Measurements from ENCODE around the gene TOX3. TPM values are rescaled to one million over a fixed set of nuclear protein-coding genes. Genes with fewer than 3 reads are reported as not detected.

The TOX3 gene
- total RNA-seq, 1 experiment from 2014 or later = 16.6 TPM

GRCh38 chr16:52463904-52464303 is 83.0 kb downstream of the TOX3 start:
- Histone ChIP-seq H3K4me1 (ENCODE audit: insufficient read depth, low read length, poor library complexity, severe bottlenecking) (peaks cover 63% of the 10 kb centered on the region), H3K27me3 (replicated peaks; ENCODE audit: insufficient read depth, low read depth, low read length, poor library complexity) (no peaks in the 10 kb centered on the region), H3K36me3 (ENCODE audit: insufficient read depth, low read length, poor library complexity, severe bottlenecking) (no peaks in the 10 kb centered on the region), H3K27ac (ENCODE audit: low read depth, low read length, poor library complexity, severe bottlenecking) (no peak overlapping the region), H3K9me3 (ENCODE audit: low read depth, low read length, poor library complexity, severe bottlenecking) (no peaks in the 10 kb centered on the region), H3K4me3 (ENCODE audit: low read depth, low read length, poor library complexity, severe bottlenecking) (no peak overlapping the region)
- BruUV-seq (replicated peaks) = no TSS peak
- CTCF ChIA-PET = no interaction called here
- TF ChIP-seq CTCF (conservative IDR thresholded peaks at IDR 0.05; ENCODE audit: low read depth, low read length) (no peak), EZH2 (IDR thresholded peaks at IDR 0.05; ENCODE audit: borderline replicate concordance, low read depth, low read length, poor library complexity, severe bottlenecking) (no peak)
- POLR2A ChIA-PET (ENCODE audit: low non-redundant PET) = no interaction called here
- intact Hi-C loops (cut with micrococcal nuclease; ENCODE audit: unreplicated experiment) = no loop called here
- no peak for DNase-seq (ENCODE audit: low spot score)

GRCh38 chr16:52462816-52463215 is 84.1 kb downstream of the TOX3 start:
- H3K4me1 ChIP-seq (ENCODE audit: insufficient read depth, low read length, poor library complexity, severe bottlenecking) = peaks cover 56% of the 10 kb centered on the region
- H3K27me3 ChIP-seq (replicated peaks; ENCODE audit: insufficient read depth, low read depth, low read length, poor library complexity) = no peaks in the 10 kb centered on the region
- no peak overlapping the region for H3K27ac ChIP-seq (ENCODE audit: low read depth, low read length, poor library complexity, severe bottlenecking)
- H3K9me3 ChIP-seq (ENCODE audit: low read depth, low read length, poor library complexity, severe bottlenecking) = no peaks in the 10 kb centered on the region
- no peak overlapping the region for H3K4me3 ChIP-seq (ENCODE audit: low read depth, low read length, poor library complexity, severe bottlenecking)
- H3K36me3 ChIP-seq (ENCODE audit: insufficient read depth, low read length, poor library complexity, severe bottlenecking) = no peaks in the 10 kb centered on the region
- ChIA-PET POLR2A (ENCODE audit: low non-redundant PET) (interaction anchor here (0.6 kb wide), 1 partner anchor 250 kb away, joined by 3 read pairs; no protein-coding TSS in a partner anchor), CTCF (no interaction called here)
- no peak for DNase-seq (ENCODE audit: low spot score)
- no TSS peak for BruUV-seq (replicated peaks)
- intact Hi-C loops (cut with micrococcal nuclease; ENCODE audit: unreplicated experiment) = no loop called here
- TF ChIP-seq EZH2 (IDR thresholded peaks at IDR 0.05; ENCODE audit: borderline replicate concordance, low read depth, low read length, poor library complexity, severe bottlenecking) = no peak
- no peak for TF ChIP-seq CTCF (conservative IDR thresholded peaks at IDR 0.05; ENCODE audit: low read depth, low read length)

GRCh38 chr16:52460639-52461178 is 86.2 kb downstream of the TOX3 start:
- H3K36me3 ChIP-seq (ENCODE audit: insufficient read depth, low read length, poor library complexity, severe bottlenecking) = no peaks in the 10 kb centered on the region
- H3K27ac ChIP-seq (ENCODE audit: low read depth, low read length, poor library complexity, severe bottlenecking) = peak overlapping the region; percentile 6
- no peak overlapping the region for H3K4me3 ChIP-seq (ENCODE audit: low read depth, low read length, poor library complexity, severe bottlenecking)
- no peaks in the 10 kb centered on the region for H3K9me3 ChIP-seq (ENCODE audit: low read depth, low read length, poor library complexity, severe bottlenecking)
- no peaks in the 10 kb centered on the region for H3K27me3 ChIP-seq (replicated peaks; ENCODE audit: insufficient read depth, low read depth, low read length, poor library complexity)
- no peak for TF ChIP-seq CTCF (conservative IDR thresholded peaks at IDR 0.05; ENCODE audit: low read depth, low read length)
- TF ChIP-seq EZH2 (IDR thresholded peaks at IDR 0.05; ENCODE audit: borderline replicate concordance, low read depth, low read length, poor library complexity, severe bottlenecking) = no peak
- H3K4me1 ChIP-seq (ENCODE audit: insufficient read depth, low read length, poor library complexity, severe bottlenecking) = peaks cover 36% of the 10 kb centered on the region
- BruUV-seq (replicated peaks) = no TSS peak
- CTCF ChIA-PET = no interaction called here
- no peak for DNase-seq (ENCODE audit: low spot score)
- POLR2A ChIA-PET (ENCODE audit: low non-redundant PET) = no interaction called here
- intact Hi-C loops (cut with micrococcal nuclease; ENCODE audit: unreplicated experiment) = no loop called here
